ENCODE measurements around the gene DDX18. TPM values are rescaled to one million over a fixed set of nuclear protein-coding genes. Genes with fewer than 3 reads are reported as not detected.
A peak's percentile ranks its signal among the peaks of the same experiment; 100 is the strongest.

Gene DDX18
- total and polyA plus RNA-seq, 2 donors (not counting 1 experiment from before 2014, with no cell fraction given): 20.3 to 98.0 TPM

GRCh38 chr2:117776888-117777287, 37.6 kb upstream of the DDX18 start:
- Histone ChIP-seq H4K20me1 (ENCODE audit: control insufficient read depth, insufficient read depth, low read length, poor library complexity, severe bottlenecking) (no peaks in the 10 kb centered on the region), H3K79me2 (ENCODE audit: control insufficient read depth, insufficient read depth, low read length) (no peaks in the 10 kb centered on the region), H3K36me3 (replicated peaks in 1 of 2; ENCODE audit: control extremely low read depth in 1 of 2, control insufficient read depth in 1 of 2, extremely low read depth in 1 of 2, insufficient read depth in 2 of 2, low read length in 1 of 2) (no peaks in the 10 kb centered on the region), H3K27me3 (replicated peaks in 1 of 4; ENCODE audit: control extremely low read depth in 1 of 4, control insufficient read depth in 3 of 4, insufficient read depth in 4 of 4, low read length in 3 of 4) (peaks cover 0 to 2% (median 0%) of the 10 kb centered on the region in 4 experiments), H3K9ac (ENCODE audit: low read length) (no peak overlapping the region), H3K4me1 (ENCODE audit: control insufficient read depth in 2 of 2, insufficient read depth in 2 of 2, low read length in 2 of 2) (no peaks in the 10 kb centered on the region), H3K4me3 (ENCODE audit: control extremely low read depth in 1 of 5, extremely low read depth in 1 of 5, insufficient read depth in 1 of 5, low read depth in 2 of 5, low read length in 4 of 5) (no peak overlapping the region), H3K9me3 (ENCODE audit: control extremely low read depth in 1 of 3, control insufficient read depth in 2 of 3, insufficient read depth in 1 of 3, low read length in 2 of 3) (no peaks in the 10 kb centered on the region), H3K4me2 (replicated peaks; ENCODE audit: low read depth, low read length, poor library complexity, severe bottlenecking) (no peak overlapping the region), H3K27ac (ENCODE audit: low read length in 2 of 2) (no peak overlapping the region), H2AFZ (ENCODE audit: insufficient read depth, low read depth, low read length, poor library complexity, severe bottlenecking) (no peak overlapping the region)
- no peaks in the 10 kb centered on the region for H3K4me1 Mint-ChIP-seq
- H3K27ac Mint-ChIP-seq: no peak overlapping the region
- no peaks in the 10 kb centered on the region for H3K9me3 Mint-ChIP-seq (ENCODE audit: insufficient read depth)
- ChIA-PET CTCF (no interaction called here), POLR2A (no interaction called here)
- no peak for TF ChIP-seq CTCF (IDR thresholded peaks at IDR 0.05)
- TF ChIP-seq EZH2 (IDR thresholded peaks at IDR 0.05; ENCODE audit: borderline replicate concordance, insufficient read depth, low read depth, low read length, poor library complexity, severe bottlenecking): no peak
- no peak overlapping the region for H3K4me3 Mint-ChIP-seq
- intact Hi-C loops (cut with micrococcal nuclease): no loop called here
- WGBS (ENCODE audit: insufficient coverage): 92% methylated on average over 2 of the region's 8 CpGs
- peaks cover 17% of the 10 kb centered on the region for H3K27me3 Mint-ChIP-seq
- DNase-seq (no peak), ATAC-seq (ENCODE audit: low read depth) (no peak)

GRCh38 chr2:117785740-117786139, 28.8 kb upstream of the DDX18 start:
- peak; percentile 57 for DNase-seq

More at GRCh38 chr2:117785740-117786139, 28.8 kb upstream of the DDX18 start:
- H3K79me2 ChIP-seq (ENCODE audit: control insufficient read depth, insufficient read depth, low read length): no peaks in the 10 kb centered on the region
- intact Hi-C loops (cut with micrococcal nuclease): no loop called here
- TF ChIP-seq EZH2 (IDR thresholded peaks at IDR 0.05; ENCODE audit: borderline replicate concordance, insufficient read depth, low read depth, low read length, poor library complexity, severe bottlenecking) (no peak), CTCF (IDR thresholded peaks at IDR 0.05) (peak; percentile 86)
- H4K20me1 ChIP-seq (ENCODE audit: control insufficient read depth, insufficient read depth, low read length, poor library complexity, severe bottlenecking): no peaks in the 10 kb centered on the region
- H3K4me3 ChIP-seq (ENCODE audit: control extremely low read depth in 1 of 5, extremely low read depth in 1 of 5, insufficient read depth in 1 of 5, low read depth in 2 of 5, low read length in 4 of 5): no peak overlapping the region
- no peak overlapping the region for H3K27ac ChIP-seq (ENCODE audit: low read length in 2 of 2)
- H3K27me3 Mint-ChIP-seq: peaks cover 10% of the 10 kb centered on the region
- H3K4me1 Mint-ChIP-seq: no peaks in the 10 kb centered on the region
- H3K27me3 ChIP-seq (replicated peaks in 1 of 4; ENCODE audit: control extremely low read depth in 1 of 4, control insufficient read depth in 3 of 4, insufficient read depth in 4 of 4, low read length in 3 of 4): no peaks in the 10 kb centered on the region
- ChIA-PET POLR2A (no interaction called here), CTCF (interaction anchor here (0.7 to 2.1 kb wide), 5 partner anchors 9 to 1222 kb away, joined by 3 to 9 read pairs (median 4); partner anchors contain the start of gene DDX18)
- peaks cover 6% of the 10 kb centered on the region for H3K9me3 Mint-ChIP-seq (ENCODE audit: insufficient read depth)
- H3K36me3 ChIP-seq (replicated peaks in 1 of 2; ENCODE audit: control extremely low read depth in 1 of 2, control insufficient read depth in 1 of 2, extremely low read depth in 1 of 2, insufficient read depth in 2 of 2, low read length in 1 of 2): no peaks in the 10 kb centered on the region
- no peak overlapping the region for H2AFZ ChIP-seq (ENCODE audit: insufficient read depth, low read depth, low read length, poor library complexity, severe bottlenecking)
- no peak overlapping the region for H3K4me3 Mint-ChIP-seq
- no peaks in the 10 kb centered on the region for H3K4me1 ChIP-seq (ENCODE audit: control insufficient read depth in 2 of 2, insufficient read depth in 2 of 2, low read length in 2 of 2)
- no peak overlapping the region for H3K27ac Mint-ChIP-seq
- H3K9ac ChIP-seq (ENCODE audit: low read length): no peak overlapping the region
- no peak overlapping the region for H3K4me2 ChIP-seq (replicated peaks; ENCODE audit: low read depth, low read length, poor library complexity, severe bottlenecking)
- H3K9me3 ChIP-seq (ENCODE audit: control extremely low read depth in 1 of 3, control insufficient read depth in 2 of 3, insufficient read depth in 1 of 3, low read length in 2 of 3): peaks cover 0 to 8% (median 1%) of the 10 kb centered on the region in 3 donors
- ATAC-seq (ENCODE audit: low read depth): no peak

All from B cell (primary cell).